ENCODE data around the gene CDHR5. TPM values are rescaled to one million over a fixed set of nuclear protein-coding genes. Genes with fewer than 3 reads are reported as not detected.

The CDHR5 gene
- total and polyA plus RNA-seq, 2 experiments from 2014 or later, result 114 to 166 TPM

DNA sequence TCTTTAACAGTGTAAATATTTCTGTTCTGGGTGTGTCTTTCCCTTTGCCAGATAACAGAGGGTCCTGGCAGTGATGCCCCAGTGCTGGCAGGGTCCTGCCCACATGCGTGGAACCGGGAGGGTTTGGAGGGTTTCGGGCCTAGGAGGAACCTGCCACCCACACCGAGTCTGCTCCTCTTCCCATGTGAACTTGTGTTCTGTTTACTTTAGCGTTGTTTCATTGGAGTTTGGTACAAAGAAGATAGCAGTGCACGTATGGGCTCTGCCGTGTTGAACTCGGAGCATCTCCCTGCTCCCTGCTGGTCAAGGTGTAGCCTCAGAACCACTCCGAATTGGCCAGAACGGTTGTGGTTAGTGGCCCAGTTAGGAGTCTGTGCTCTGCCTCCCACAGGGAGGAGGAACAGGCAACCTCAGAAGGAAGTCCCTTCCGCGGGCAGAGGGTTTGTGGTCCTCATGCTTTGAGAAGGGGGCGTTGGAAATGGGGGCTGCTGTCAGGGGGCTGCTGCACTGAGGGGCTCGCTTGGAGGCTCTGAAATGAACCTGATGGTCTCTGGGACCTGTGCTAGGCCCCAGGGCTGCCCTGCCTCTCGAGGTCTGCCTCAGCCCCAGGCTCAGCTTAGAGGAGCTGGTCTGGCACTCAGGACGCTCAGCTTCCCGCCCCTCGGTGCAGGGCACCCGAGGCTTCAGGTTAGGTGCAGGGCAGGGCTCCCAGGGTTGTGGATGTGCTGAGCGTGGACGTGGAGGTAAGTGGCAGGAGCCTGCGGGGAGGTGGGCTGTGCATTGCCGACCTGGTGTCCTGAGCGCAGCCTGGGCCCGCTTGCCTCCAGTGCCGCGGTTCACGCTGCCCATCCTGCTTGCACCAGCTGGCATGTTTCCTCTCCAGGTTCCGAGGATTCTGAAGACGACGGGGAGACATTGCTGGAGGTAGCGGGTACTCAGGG lies 38.1 kb downstream of the CDHR5 start:
- 90% methylated on average over 32 of the region's 32 CpGs for WGBS (ENCODE audit: low lambda C conversion rate, missing lambda C conversion rate)
- Histone ChIP-seq H3K4me1 (ENCODE audit: insufficient read depth) (peaks cover 23% of the 10 kb centered on the region), H3K79me2 (peaks cover 75% of the 10 kb centered on the region), H4K20me1 (ENCODE audit: insufficient read depth, poor library complexity, severe bottlenecking) (peaks cover 49% of the 10 kb centered on the region), H3K4me2 (no peak overlapping the region), H2AFZ (no peak overlapping the region), H3K9me3 (ENCODE audit: low read depth) (no peaks in the 10 kb centered on the region), H3K27ac (peak overlapping the region; percentile 60), H3K36me3 (replicated peaks; ENCODE audit: insufficient read depth, low read depth) (no peaks in the 10 kb centered on the region), H3K4me3 (no peak overlapping the region), H3K9me2 (replicated peaks; ENCODE audit: insufficient read depth) (no peaks in the 10 kb centered on the region), H3K27me3 (no peaks in the 10 kb centered on the region)
- TF ChIP-seq CTCF (IDR thresholded peaks at IDR 0.05; ENCODE audit: poor library complexity), result no peak
- no peak for TF ChIP-seq EZH2phosphoT487 (IDR thresholded peaks at IDR 0.05; ENCODE audit: low read depth, severe bottlenecking, unreplicated experiment)
- TF ChIP-seq EZH2 (IDR thresholded peaks at IDR 0.05; ENCODE audit: borderline replicate concordance), result no peak
- no peak for DNase-seq (ENCODE audit: low spot score)

GRCh38 chr11:584287-584686 lies 40.5 kb downstream of the CDHR5 start:
- H3K36me3 ChIP-seq (replicated peaks; ENCODE audit: insufficient read depth, low read depth), result no peaks in the 10 kb centered on the region
- H3K4me1 ChIP-seq (ENCODE audit: insufficient read depth), result peaks cover 40% of the 10 kb centered on the region

DNA sequence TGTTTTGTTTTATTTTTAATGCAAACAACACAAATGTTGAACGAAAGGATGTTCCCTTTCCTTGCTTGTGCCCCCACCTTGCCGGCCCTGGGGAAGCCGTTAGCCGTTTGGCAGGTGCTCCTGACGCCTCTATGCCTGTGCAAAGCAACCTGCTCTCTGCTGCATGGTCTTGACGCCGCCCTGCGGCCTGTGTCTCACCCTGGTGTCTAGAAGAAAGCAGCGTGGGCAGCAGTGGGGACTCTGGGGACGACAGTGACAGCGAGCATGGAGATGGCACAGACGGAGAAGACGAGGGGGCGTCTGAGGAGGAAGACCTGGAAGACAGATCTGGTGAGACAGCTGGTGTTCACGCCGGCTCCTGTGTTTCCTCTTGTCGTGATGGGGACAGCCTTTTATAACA lies 43.0 kb downstream of the CDHR5 start:
- Histone ChIP-seq H3K4me3 (no peak overlapping the region), H3K4me2 (no peak overlapping the region), H2AFZ (no peak overlapping the region), H3K9me3 (ENCODE audit: low read depth) (no peaks in the 10 kb centered on the region), H3K4me1 (ENCODE audit: insufficient read depth) (peaks cover 43% of the 10 kb centered on the region), H3K27me3 (no peaks in the 10 kb centered on the region), H4K20me1 (ENCODE audit: insufficient read depth, poor library complexity, severe bottlenecking) (peaks cover 79% of the 10 kb centered on the region), H3K79me2 (peaks cover 91% of the 10 kb centered on the region), H3K9me2 (replicated peaks; ENCODE audit: insufficient read depth) (no peaks in the 10 kb centered on the region), H3K36me3 (replicated peaks; ENCODE audit: insufficient read depth, low read depth) (no peaks in the 10 kb centered on the region), H3K27ac (no peak overlapping the region)
- no peak for TF ChIP-seq EZH2phosphoT487 (IDR thresholded peaks at IDR 0.05; ENCODE audit: low read depth, severe bottlenecking, unreplicated experiment)
- no peak for TF ChIP-seq CTCF (IDR thresholded peaks at IDR 0.05; ENCODE audit: poor library complexity)
- no peak for TF ChIP-seq EZH2 (IDR thresholded peaks at IDR 0.05; ENCODE audit: borderline replicate concordance)
- no peak for DNase-seq (ENCODE audit: low spot score)
- 96% methylated on average over 17 of the region's 17 CpGs for WGBS (ENCODE audit: low lambda C conversion rate, missing lambda C conversion rate)

More at GRCh38 chr11:584287-584686, 40.5 kb downstream of the CDHR5 start:
- Histone ChIP-seq H3K4me2 (no peak overlapping the region), H3K4me3 (no peak overlapping the region), H3K79me2 (peaks cover 75% of the 10 kb centered on the region), H3K9me2 (replicated peaks; ENCODE audit: insufficient read depth) (no peaks in the 10 kb centered on the region), H2AFZ (no peak overlapping the region), H4K20me1 (ENCODE audit: insufficient read depth, poor library complexity, severe bottlenecking) (peaks cover 59% of the 10 kb centered on the region), H3K27ac (no peak overlapping the region), H3K9me3 (ENCODE audit: low read depth) (no peaks in the 10 kb centered on the region), H3K27me3 (no peaks in the 10 kb centered on the region)
- 98% methylated on average over 8 of the region's 10 CpGs for WGBS (ENCODE audit: low lambda C conversion rate, missing lambda C conversion rate)
- no peak for DNase-seq (ENCODE audit: low spot score)
- TF ChIP-seq EZH2 (IDR thresholded peaks at IDR 0.05; ENCODE audit: borderline replicate concordance), result no peak
- TF ChIP-seq CTCF (IDR thresholded peaks at IDR 0.05; ENCODE audit: poor library complexity), result no peak
- TF ChIP-seq EZH2phosphoT487 (IDR thresholded peaks at IDR 0.05; ENCODE audit: low read depth, severe bottlenecking, unreplicated experiment), result no peak
